HepG2 (cell line): ENCODE measurements around the gene KRT84. TPM values are rescaled to one million over a fixed set of nuclear protein-coding genes. Genes with fewer than 3 reads are reported as not detected.

Source experiments
- ATAC-seq: fragments of 200-7000 bp; cut with Tn5 transposase; 3 replicates; pipeline ENCODE4 v1.9.1; 2020; ENCODE audit warnings: mild to moderate bottlenecking, moderate library complexity
- BruUV-seq: library from RNA; stranded (reverse); fragments of 400-500 nt; replicated peaks from 2 replicates; lab custom pipeline; 2021; lab: Mats Ljungman, UMichigan
- CTCF ChIA-PET: fragments of 300-600 bp; formaldehyde crosslinking; extraction: SDS; loops from one replicate; lab custom pipeline; 2021; ENCODE audit warnings: low total read pairs, inconsistent platforms, low intra/inter-chr PET ratio; lab: Yijun Ruan, JAX
- POLR2A ChIA-PET: fragments of 350-600 bp; sonication (Branson Sonifier 250); formaldehyde crosslinking; loops from one replicate; lab custom pipeline; 2020; ENCODE audit warnings: antibody characterized with exemption, inconsistent platforms; lab: Yijun Ruan, JAX
- DNase-seq: peaks from one replicate; pipeline ENCODE4 v3.0.0-alpha.2; 2015; ENCODE audit warnings: low spot score
- FAIRE-seq: peaks from 3 replicates; lab custom pipeline; 2011; peaks lifted over from hg19 to GRCh38; lab: Jason Lieb, UNC
- H2AFZ ChIP-seq: one replicate; pipeline ENCODE4 v1.6.1; 2011; ENCODE audit warnings: low read length, inconsistent platforms
- H3K27ac ChIP-seq: fragments of 300-600 bp; 3 replicates; pipeline ENCODE4 v1.8.0; 2011; ENCODE audit warnings: mixed run types, mild to moderate bottlenecking, mixed read lengths, low read length, inconsistent platforms; ENCODE audit not compliant: insufficient read depth; ENCODE audit errors: extremely low read length
- H3K27me3 ChIP-seq, 2 experiments: fragments of 200-600 bp in 1 of 2; 2 replicates in 1 of 2; 3 replicates in 1 of 2; pipeline versions ENCODE4 v1.6.0 to v1.8.0; 2011; ENCODE audit warnings: low read length in 2 of 2, mild to moderate bottlenecking in 2 of 2, moderate library complexity in 2 of 2, inconsistent platforms in 1 of 2; ENCODE audit not compliant: insufficient read depth in 2 of 2, control insufficient read depth in 1 of 2
- H3K36me3 ChIP-seq, 2 experiments: fragments of 200-600 bp in 1 of 2; replicated peaks in 1 of 2; 2 replicates in 1 of 2; 3 replicates in 1 of 2; pipeline versions ENCODE4 v1.5.1 to v1.8.0; 2011; ENCODE audit warnings: low read length in 2 of 2, inconsistent platforms in 1 of 2; ENCODE audit not compliant: insufficient read depth in 2 of 2, control insufficient read depth in 1 of 2
- H3K4me1 ChIP-seq: 2 replicates; pipeline ENCODE4 v1.5.1; 2012; ENCODE audit warnings: low read length, inconsistent platforms; ENCODE audit not compliant: insufficient read depth
- H3K4me2 ChIP-seq: 2 replicates; pipeline ENCODE4 v1.6.0; 2011; ENCODE audit warnings: low read depth, low read length, inconsistent platforms
- H3K4me3 ChIP-seq, 3 experiments: fragments of 200-600 bp in 1 of 3; sonication (generic), shearing (Covaris generic) in 1 of 3; replicated peaks in 1 of 3; 2 replicates each; pipeline ENCODE4 v1.5.1; 2011 to 2016; ENCODE audit warnings: low read length in 3 of 3, inconsistent platforms in 2 of 3, low read depth in 2 of 3, mild to moderate bottlenecking in 2 of 3, control low read depth in 1 of 3, mixed read lengths in 1 of 3; ENCODE audit not compliant: insufficient read depth in 1 of 3
- H3K79me2 ChIP-seq: one replicate; pipeline ENCODE4 v1.6.1; 2011; ENCODE audit warnings: low read length, inconsistent platforms; ENCODE audit not compliant: insufficient read depth
- H3K9ac ChIP-seq: 2 replicates; pipeline ENCODE4 v1.6.0; 2011; ENCODE audit warnings: mild to moderate bottlenecking, low read depth, low read length, inconsistent platforms; ENCODE audit not compliant: insufficient read depth
- H3K9me3 ChIP-seq: 2 replicates; pipeline ENCODE4 v1.5.1; 2012; ENCODE audit warnings: mild to moderate bottlenecking, low read length
- H4K20me1 ChIP-seq: 2 replicates; pipeline ENCODE4 v1.6.0; 2011; ENCODE audit warnings: inconsistent platforms, mild to moderate bottlenecking, low read length, moderate library complexity; ENCODE audit not compliant: insufficient read depth
- CREB1 ChIP-seq, 2 experiments: fragments of 450-650 bp in 1 of 2; IDR thresholded peaks; 2 replicates each; pipeline ENCODE4 v1.6.1; 2016 to 2017; ENCODE audit warnings: control low read depth in 1 of 2, mild to moderate bottlenecking in 1 of 2, missing compliant biosample characterization in 1 of 2, missing genetic modification characterization in 1 of 2
- EZH2 ChIP-seq: conservative IDR thresholded peaks from 2 replicates; pipeline ENCODE4 v1.6.1; 2012; ENCODE audit warnings: mild to moderate bottlenecking, low read depth, low read length, moderate library complexity
- FOXA1 ChIP-seq, 2 experiments: fragments of 450-650 bp in 1 of 2; sonication (generic) in 1 of 2; formaldehyde crosslinking in 1 of 2; IDR thresholded peaks; 2 replicates each; pipeline versions ENCODE4 v1.4.0 to v1.6.1; 2016 to 2020; ENCODE audit warnings: missing genetic modification reagents in 1 of 2
- MIXL1 ChIP-seq: IDR thresholded peaks from 2 replicates; pipeline ENCODE4 v1.6.1; 2016
- PAWR ChIP-seq: sonication (generic); formaldehyde crosslinking; IDR thresholded peaks from 2 replicates; pipeline ENCODE4 v1.4.0; 2020; ENCODE audit warnings: missing genetic modification reagents, mild to moderate bottlenecking, borderline replicate concordance
- SNAPC2 ChIP-seq: sonication (generic); formaldehyde crosslinking; IDR thresholded peaks from 2 replicates; pipeline ENCODE4 v1.8.1; 2022; ENCODE audit warnings: mild to moderate bottlenecking, missing genetic modification reagents
- ZBTB38 ChIP-seq: sonication (generic); formaldehyde crosslinking; IDR thresholded peaks from 2 replicates; pipeline ENCODE4 v1.5.1; 2020; ENCODE audit warnings: mild to moderate bottlenecking, missing genetic modification reagents
- ZC3H4 ChIP-seq: sonication (generic); formaldehyde crosslinking; IDR thresholded peaks from 2 replicates; pipeline ENCODE4 v1.4.0; 2020; ENCODE audit warnings: missing genetic modification reagents, borderline replicate concordance
- ZNF17 ChIP-seq: sonication (generic); formaldehyde crosslinking; IDR thresholded peaks from 2 replicates; pipeline ENCODE4 v1.5.0; 2020; ENCODE audit warnings: mild to moderate bottlenecking, missing genetic modification reagents
- ZSCAN20 ChIP-seq: sonication (generic); formaldehyde crosslinking; IDR thresholded peaks from 2 replicates; pipeline ENCODE4 v1.4.0; 2020; ENCODE audit warnings: missing genetic modification reagents, mild to moderate bottlenecking, borderline replicate concordance
- WGBS: methylation state at CpG from one replicate; pipeline ENCODE4 v1.1.6; 2017; ENCODE audit warnings: low lambda C conversion rate; 5-methylcytosine and 5-hydroxymethylcytosine counted together
- in situ Hi-C: cut with HindIII; loops from 2 replicates; pipeline ENCODE4 v1.10.0; 2017; ENCODE audit warnings: low pct_unique_long_range_greater_than_20kb; ENCODE audit not compliant: extremely low pct_ligation_motif_present
- intact Hi-C: fragments of 100-400 bp; cut with micrococcal nuclease; formaldehyde crosslinking; loops from one replicate; pipeline ENCODE4 v1.10.0; 2022; ENCODE audit not compliant: unreplicated experiment
- polyA plus RNA-seq, 8 experiments: library from polyadenylated mRNA; depleted of rRNA in 3 of 8; stranded (reverse) in 7 of 8; unstranded in 1 of 8; fragments of >200 nt; fragmentation: Illumina TruSeq in 4 of 8; extraction: Trizol in 4 of 8; gene quantifications; 2 replicates each; pipeline versions ENCODE4 v1.2.1 to v1.2.3, GENCODE V29; 2011 to 2016; ENCODE audit warnings: low read depth in 4 of 8, missing spikeins in 1 of 8, mixed read lengths in 1 of 8; ENCODE audit not compliant: insufficient read depth in 1 of 8
- total RNA-seq, 5 experiments: library from RNA; depleted of rRNA; stranded (reverse); fragments of >200 nt; fragmentation: Illumina TruSeq; extraction: Trizol; gene quantifications; 2 replicates each; pipeline ENCODE4 v1.2.3, GENCODE V29; 2016; ENCODE audit warnings: low read depth in 1 of 5

Gene KRT84
- total and polyA plus RNA-seq, 2 of the 13 experiments (the other 11 are each of a cell fraction or from before 2014, with no cell fraction given), result not detected

GRCh38 chr12:52398176-52398575 lies 12.7 kb upstream of the KRT84 start:
- H3K36me3 ChIP-seq, result no peaks in the 10 kb centered on the region
- in situ Hi-C loops (loop anchor here (25.0 kb wide), 1 partner anchor 589 kb away; no protein-coding TSS in a partner anchor), intact Hi-C loops (no loop called here)
- no peaks in the 10 kb centered on the region for H3K4me1 ChIP-seq
- H3K9ac ChIP-seq, result no peak overlapping the region
- H3K9me3 ChIP-seq, result no peaks in the 10 kb centered on the region
- WGBS, result 0% methylated on average over 1 of the region's 1 CpG
- TF ChIP-seq ZSCAN20 (CRISPR knock-in tag) (no peak), FOXA1 (IDR thresholded peaks at IDR 0.05) (no peak), FOXA1 (CRISPR knock-in tag; IDR thresholded peaks at IDR 0.05) (no peak), CREB1 (IDR thresholded peaks at IDR 0.05) (peak; percentile 52; the same call in 1 of the 2 replicates), CREB1 (CRISPR knock-in tag; IDR thresholded peaks at IDR 0.05) (no peak)
- H2AFZ ChIP-seq, result no peak overlapping the region
- POLR2A ChIA-PET, result no interaction called here
- 0 out of 2 replicates have a peak, but pooled peaks cover 2% of the 10 kb centered on the region for H4K20me1 ChIP-seq
- H3K4me3 ChIP-seq, result no peak overlapping the region
- CTCF ChIA-PET, result no interaction called here
- FAIRE-seq (no peak), ATAC-seq (no peak), DNase-seq (no peak)
- BruUV-seq, result no TSS peak
- H3K27me3 ChIP-seq, result peaks cover 1 to 17% of the 10 kb centered on the region in 2 experiments; a peak in 4 of 5 replicates
- no peaks in the 10 kb centered on the region for H3K79me2 ChIP-seq
- no peak overlapping the region for H3K27ac ChIP-seq
- no peak overlapping the region for H3K4me2 ChIP-seq

DNA sequence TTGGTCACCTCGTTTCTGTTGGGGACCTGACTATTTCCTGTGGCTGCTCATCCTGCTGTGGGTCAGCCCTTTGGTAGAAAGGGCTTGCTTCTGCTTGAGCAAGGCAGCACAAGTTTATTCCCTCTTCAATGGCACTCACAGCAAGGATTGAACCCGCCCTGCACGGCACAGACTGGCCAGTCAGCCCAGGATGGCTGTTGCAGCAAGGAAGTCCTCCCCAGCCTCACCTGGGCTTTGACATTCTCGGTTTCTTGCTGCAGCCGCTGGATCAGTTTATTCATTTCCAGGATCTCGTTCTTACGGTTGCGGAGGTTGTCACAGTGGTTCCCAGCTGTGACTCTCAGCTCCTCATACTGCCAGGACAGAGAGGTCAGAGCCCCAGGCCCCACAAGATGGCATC lies 11.2 kb upstream of the KRT84 start:
- FAIRE-seq, result no peak
- Histone ChIP-seq H3K27me3 (peaks cover 0 to 9% of the 10 kb centered on the region in 2 experiments; a peak in 3 of 5 replicates), H2AFZ (no peak overlapping the region), H3K4me3 (no peak overlapping the region), H3K36me3 (no peaks in the 10 kb centered on the region), H3K9me3 (no peaks in the 10 kb centered on the region), H3K9ac (no peak overlapping the region), H3K4me1 (no peaks in the 10 kb centered on the region), H4K20me1 (0 out of 2 replicates have a peak, but pooled peaks cover under 1% of the 10 kb centered on the region), H3K4me2 (no peak overlapping the region), H3K79me2 (no peaks in the 10 kb centered on the region), H3K27ac (no peak overlapping the region)
- intact Hi-C loops, result no loop called here
- 37% methylated on average over 6 of the region's 8 CpGs for WGBS
- no peak for DNase-seq
- no peak for TF ChIP-seq ZC3H4
- TF ChIP-seq MIXL1 (CRISPR knock-in tag), result no peak
- TF ChIP-seq PAWR, result no peak
- TF ChIP-seq ZNF17 (CRISPR knock-in tag), result no peak
- TF ChIP-seq ZBTB38 (CRISPR knock-in tag), result no peak
- no peak for TF ChIP-seq EZH2
- TF ChIP-seq SNAPC2 (CRISPR knock-in tag), result no peak
- CTCF ChIA-PET, result no interaction called here
- in situ Hi-C loops, result loop anchor here (25.0 kb wide), 1 partner anchor 591 kb away; no protein-coding TSS in a partner anchor
- POLR2A ChIA-PET, result no interaction called here
- no TSS peak for BruUV-seq
- no peak for ATAC-seq
